Measurements from ENCODE around the gene THOC6. TPM values are rescaled to one million over a fixed set of nuclear protein-coding genes. Genes with fewer than 3 reads are reported as not detected.
A peak's percentile ranks its signal among the peaks of the same experiment; 100 is the strongest.
"Not testable (repeated sequence)": the region's sequence is repeated elsewhere in the genome, so short reads cannot be mapped to it uniquely, and the experiment has no call there.

Gene THOC6
- total RNA-seq, 2 experiments from 2014 or later: 49.5 to 58.4 TPM

- Mint-ChIP-seq H3K9me3 (no peaks in the 10 kb centered on the region), H3K27me3 (no peaks in the 10 kb centered on the region), H3K4me3 (peak overlapping the region; percentile 100), H3K4me1 (peaks cover 60% of the 10 kb centered on the region), H3K36me3 (ENCODE audit: low read depth) (peaks cover 52% of the 10 kb centered on the region), H3K27ac (peak overlapping the region; percentile 97)
- DNase-seq: no peak
- CTCF ChIA-PET: interaction anchor here (0.6 to 11.0 kb wide), 15 partner anchors 9 to 64 kb away, joined by 3 to 72 read pairs (median 4); no protein-coding TSS in a partner anchor
- POLR2A ChIA-PET: interaction anchor here (0.7 to 2.7 kb wide), 6 partner anchors 9 to 68 kb away, joined by 3 to 21 read pairs (median 5); no protein-coding TSS in a partner anchor
These were observed 42.1 kb downstream of the THOC6 start for GRCh38 chr16:3065742-3066439.

GRCh38 chr16:3066440-3066748 lies 42.6 kb downstream of the THOC6 start:
- Mint-ChIP-seq H3K36me3 (ENCODE audit: low read depth) (peaks cover 52% of the 10 kb centered on the region), H3K4me1 (peaks cover 65% of the 10 kb centered on the region), H3K9me3 (no peaks in the 10 kb centered on the region), H3K4me3 (peak overlapping the region; percentile 100), H3K27ac (peak overlapping the region; percentile 97), H3K27me3 (no peaks in the 10 kb centered on the region)
- ChIA-PET CTCF (interaction anchor here (0.8 to 11.0 kb wide), 10 partner anchors 7 to 63 kb away, joined by 3 to 72 read pairs (median 4); no protein-coding TSS in a partner anchor), POLR2A (interaction anchor here (2.7 kb wide), 1 partner anchor 9 kb away, joined by 21 read pairs; no protein-coding TSS in a partner anchor)
- DNase-seq: no peak

DNA sequence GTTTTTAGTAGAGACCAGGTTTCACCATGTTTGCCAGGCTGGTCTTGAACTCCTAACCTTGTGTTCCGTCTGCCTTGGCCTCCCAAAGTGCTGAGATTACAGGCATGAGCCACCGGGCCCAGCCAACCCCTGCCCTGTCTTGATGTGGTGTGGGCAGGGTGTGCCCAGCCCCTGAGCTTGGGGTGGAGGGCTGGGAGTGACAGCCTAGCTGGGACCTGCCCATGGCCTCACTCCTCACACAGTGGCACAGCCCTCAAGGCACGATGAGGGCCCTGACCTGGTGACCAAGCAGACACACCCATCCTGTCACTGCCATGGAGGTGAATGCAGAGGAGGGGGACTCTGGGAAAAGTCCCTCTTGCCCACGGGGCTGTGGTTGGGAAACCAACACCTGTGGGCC lies 44.7 kb downstream of the THOC6 start:
- peaks cover 52% of the 10 kb centered on the region for H3K36me3 Mint-ChIP-seq (ENCODE audit: low read depth)
- H3K27me3 Mint-ChIP-seq: no peaks in the 10 kb centered on the region
- H3K9me3 Mint-ChIP-seq: no peaks in the 10 kb centered on the region
- CTCF ChIA-PET: interaction anchor here (0.7 to 11.0 kb wide), 4 partner anchors 9 to 82 kb away, joined by 3 to 72 read pairs (median 12); no protein-coding TSS in a partner anchor
- POLR2A ChIA-PET: no interaction called here
- H3K27ac Mint-ChIP-seq: peak overlapping the region; percentile 98
- peak overlapping the region; percentile 100 for H3K4me3 Mint-ChIP-seq
- peak; percentile 60 for DNase-seq
- peaks cover 64% of the 10 kb centered on the region for H3K4me1 Mint-ChIP-seq

DNA sequence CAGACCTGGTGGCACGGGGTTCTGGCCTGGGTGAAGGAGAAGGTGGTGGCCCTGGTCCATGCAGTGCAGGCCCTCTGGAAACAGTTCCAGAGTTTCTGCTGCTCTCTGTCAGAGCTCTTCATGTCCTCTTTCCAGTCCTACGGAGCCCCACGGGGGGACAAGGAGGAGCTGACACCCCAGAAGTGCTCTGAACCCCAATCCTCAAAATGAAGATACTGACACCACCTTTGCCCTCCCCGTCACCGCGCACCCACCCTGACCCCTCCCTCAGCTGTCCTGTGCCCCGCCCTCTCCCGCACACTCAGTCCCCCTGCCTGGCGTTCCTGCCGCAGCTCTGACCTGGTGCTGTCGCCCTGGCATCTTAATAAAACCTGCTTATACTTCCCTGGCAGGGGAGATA lies 45.3 kb downstream of the THOC6 start:
- Mint-ChIP-seq H3K36me3 (ENCODE audit: low read depth) (peaks cover 54% of the 10 kb centered on the region), H3K4me3 (peak overlapping the region; percentile 100), H3K4me1 (peaks cover 65% of the 10 kb centered on the region), H3K27ac (peak overlapping the region; percentile 94)
- CTCF ChIA-PET: interaction anchor here (0.7 to 5.0 kb wide), 3 partner anchors 10 to 82 kb away, joined by 3 to 22 read pairs (median 3); no protein-coding TSS in a partner anchor
- POLR2A ChIA-PET, DNase-seq, H3K27me3 Mint-ChIP-seq, H3K9me3 Mint-ChIP-seq: not testable (repeated sequence)

GRCh38 chr16:3070608-3071111 lies 46.8 kb downstream of the THOC6 start:
- Mint-ChIP-seq H3K27ac (peak overlapping the region; percentile 94), H3K4me1 (peaks cover 67% of the 10 kb centered on the region), H3K4me3 (peak overlapping the region; percentile 8), H3K9me3 (no peaks in the 10 kb centered on the region), H3K36me3 (ENCODE audit: low read depth) (peaks cover 55% of the 10 kb centered on the region), H3K27me3 (no peaks in the 10 kb centered on the region)
- ChIA-PET CTCF (interaction anchor here (0.7 to 5.0 kb wide), 8 partner anchors 7 to 59 kb away, joined by 3 to 22 read pairs (median 6); no protein-coding TSS in a partner anchor), POLR2A (interaction anchor here (0.7 to 1.0 kb wide), 3 partner anchors 26 to 59 kb away, joined by 3 read pairs; no protein-coding TSS in a partner anchor)
- no peak for DNase-seq

GRCh38 chr16:3071655-3072054 lies 47.8 kb downstream of the THOC6 start:
- POLR2A ChIA-PET: interaction anchor here (1.0 kb wide), 2 partner anchors 25 to 58 kb away, joined by 3 read pairs; no protein-coding TSS in a partner anchor
- Mint-ChIP-seq H3K36me3 (ENCODE audit: low read depth) (peaks cover 45% of the 10 kb centered on the region), H3K9me3 (no peaks in the 10 kb centered on the region), H3K4me3 (peak overlapping the region; percentile 35), H3K27me3 (no peaks in the 10 kb centered on the region), H3K27ac (peak overlapping the region; percentile 94), H3K4me1 (peaks cover 77% of the 10 kb centered on the region)
- no peak for DNase-seq
- CTCF ChIA-PET: interaction anchor here (1.4 to 5.0 kb wide), 5 partner anchors 8 to 58 kb away, joined by 3 to 22 read pairs (median 9); no protein-coding TSS in a partner anchor

DNA sequence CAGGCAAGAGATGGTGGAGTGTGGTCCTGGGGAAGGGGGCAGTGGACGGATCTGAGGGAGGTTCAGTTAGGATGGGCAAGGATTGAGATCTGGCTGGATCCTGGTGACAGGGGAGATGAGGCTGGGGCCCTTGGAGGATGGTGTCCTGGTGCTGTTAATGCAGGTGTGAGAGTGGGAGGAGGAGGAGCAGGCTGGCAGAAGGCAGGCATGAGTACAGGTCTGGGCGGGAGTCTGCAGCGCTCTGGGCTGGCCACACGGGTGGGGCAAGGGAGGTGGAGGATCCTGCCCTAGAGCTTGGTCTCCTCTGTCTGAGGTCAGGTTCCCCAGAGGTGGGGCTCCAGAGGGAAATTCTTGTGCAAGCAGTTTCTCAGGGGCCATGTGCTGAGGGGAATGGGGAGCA lies 48.3 kb downstream of the THOC6 start:
- Mint-ChIP-seq H3K4me1 (peaks cover 82% of the 10 kb centered on the region), H3K4me3 (peak overlapping the region; percentile 35), H3K27ac (peak overlapping the region; percentile 94), H3K36me3 (ENCODE audit: low read depth) (peaks cover 45% of the 10 kb centered on the region)
- POLR2A ChIA-PET, H3K9me3 Mint-ChIP-seq, H3K27me3 Mint-ChIP-seq: not testable (repeated sequence)
- DNase-seq: peak; percentile 29
- CTCF ChIA-PET: interaction anchor here (1.4 to 2.7 kb wide), 3 partner anchors 9 to 58 kb away, joined by 3 to 9 read pairs (median 9); no protein-coding TSS in a partner anchor

DNA sequence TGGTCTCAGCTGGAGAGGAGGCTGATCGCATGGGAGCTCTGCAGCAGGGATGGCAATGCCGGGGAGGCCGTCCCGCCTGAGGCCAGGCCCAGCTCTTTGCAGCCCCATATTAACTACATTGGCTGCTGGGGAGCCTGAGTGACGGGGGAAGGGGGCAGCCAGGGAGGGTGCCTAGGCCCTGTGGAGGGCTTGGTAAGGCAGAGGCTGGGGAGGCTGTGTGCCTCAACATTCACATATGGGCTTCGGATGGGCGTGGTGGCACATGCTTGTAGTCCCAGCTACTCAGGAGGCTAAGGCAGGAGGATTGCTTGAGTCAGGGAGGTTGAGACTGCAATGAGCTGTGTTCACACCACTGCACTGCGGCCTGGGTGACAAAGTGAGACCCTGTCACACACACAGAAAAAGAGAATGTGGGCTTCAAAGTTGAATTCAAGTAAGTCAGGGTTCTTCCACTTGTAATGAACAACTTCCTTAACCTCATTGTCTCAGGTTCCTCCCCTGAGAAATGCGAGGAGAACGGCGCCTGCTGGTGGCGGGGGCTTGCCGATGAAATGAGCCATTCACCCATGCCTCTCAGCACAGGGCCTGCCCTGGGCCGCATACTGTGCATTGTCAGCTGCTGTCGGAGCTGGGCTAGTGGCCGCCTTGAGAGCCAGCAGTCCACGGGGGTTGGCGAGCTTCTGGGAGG lies 48.9 kb downstream of the THOC6 start:
- peak overlapping the region; percentile 84 for H3K4me3 Mint-ChIP-seq
- POLR2A ChIA-PET: not testable (repeated sequence)
- CTCF ChIA-PET: interaction anchor here (0.5 to 5.8 kb wide), 4 partner anchors 39 to 57 kb away, joined by 3 to 31 read pairs (median 9); no protein-coding TSS in a partner anchor

DNA sequence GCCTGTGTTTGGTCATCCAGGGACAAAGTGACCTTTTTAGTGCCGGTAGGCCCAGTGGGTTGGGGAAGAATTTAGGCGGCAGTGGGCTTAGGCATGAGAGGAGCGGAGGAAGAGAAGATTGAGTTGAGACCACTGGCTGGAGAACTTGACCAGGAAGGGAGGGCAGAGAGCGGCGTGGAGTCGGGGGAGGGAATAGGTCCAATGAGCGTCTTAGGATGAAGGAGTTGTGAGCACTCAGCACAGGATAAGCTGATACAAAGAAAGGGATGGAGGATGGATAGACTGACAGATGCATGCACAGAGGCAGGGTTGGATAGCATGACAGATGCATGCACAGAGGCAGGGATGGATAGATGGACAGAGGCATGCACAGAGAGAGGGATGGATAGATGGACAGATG lies 49.6 kb downstream of the THOC6 start:
- H3K27ac Mint-ChIP-seq: peak overlapping the region; percentile 98
- no peaks in the 10 kb centered on the region for H3K27me3 Mint-ChIP-seq
- peaks cover 6% of the 10 kb centered on the region for H3K9me3 Mint-ChIP-seq

More for the DNA sequence above, 48.9 kb downstream of the THOC6 start:
- not testable (repeated sequence) for H3K27me3 Mint-ChIP-seq, H3K9me3 Mint-ChIP-seq
- Mint-ChIP-seq H3K4me1 (peaks cover 87% of the 10 kb centered on the region), H3K27ac (peak overlapping the region; percentile 98), H3K36me3 (ENCODE audit: low read depth) (peaks cover 43% of the 10 kb centered on the region)
- peak; percentile 68 for DNase-seq

DNA sequence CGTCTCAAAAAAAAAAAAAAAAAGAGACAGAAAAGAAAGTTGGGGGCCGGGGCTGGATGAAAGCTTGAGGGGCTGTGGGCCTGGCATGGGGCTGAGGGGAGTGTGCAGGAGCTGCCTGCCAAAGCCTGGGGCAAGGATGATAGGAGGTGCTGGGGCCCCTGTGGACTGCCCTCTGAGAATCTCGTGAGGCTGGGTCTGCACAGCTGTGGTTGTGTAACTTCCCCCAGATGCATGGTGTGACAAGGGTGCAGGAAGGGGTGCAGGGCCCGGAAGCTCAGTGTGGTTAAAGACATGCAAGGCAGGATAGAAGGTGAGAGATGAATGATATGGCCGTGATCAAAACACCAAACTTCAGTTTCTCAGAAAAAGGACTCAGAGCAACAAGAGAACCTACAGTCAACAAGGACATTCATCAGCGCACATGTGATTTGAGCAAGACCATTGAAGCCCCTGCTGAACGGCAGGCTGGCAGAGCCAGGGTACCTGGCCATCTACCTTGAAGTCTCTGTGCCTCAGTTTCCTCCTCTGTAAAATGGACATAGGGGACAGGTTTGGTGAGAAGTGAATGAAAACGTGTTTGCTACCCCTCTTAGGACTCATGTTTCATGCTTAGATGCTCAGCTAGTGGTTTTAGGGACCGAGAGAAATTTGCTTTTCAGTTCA lies 51.2 kb downstream of the THOC6 start:
- peak; percentile 94 for DNase-seq
- peak overlapping the region; percentile 98 for H3K27ac Mint-ChIP-seq
- no peaks in the 10 kb centered on the region for H3K27me3 Mint-ChIP-seq
- POLR2A ChIA-PET: interaction anchor here (0.5 to 2.8 kb wide), 7 partner anchors 9 to 55 kb away, joined by 3 to 21 read pairs (median 3); partner anchors contain the start of gene IL32
- peaks cover 91% of the 10 kb centered on the region for H3K4me1 Mint-ChIP-seq
- peaks cover 41% of the 10 kb centered on the region for H3K36me3 Mint-ChIP-seq (ENCODE audit: low read depth)
- H3K4me3 Mint-ChIP-seq: peak overlapping the region; percentile 84
- peaks cover 13% of the 10 kb centered on the region for H3K9me3 Mint-ChIP-seq
- CTCF ChIA-PET: interaction anchor here (0.6 to 5.8 kb wide), 14 partner anchors 9 to 148 kb away, joined by 3 to 31 read pairs (median 4); partner anchors contain the start of gene IL32

More for the DNA sequence above, 49.6 kb downstream of the THOC6 start:
- H3K4me3 Mint-ChIP-seq: peak overlapping the region; percentile 84
- peaks cover 91% of the 10 kb centered on the region for H3K4me1 Mint-ChIP-seq
- DNase-seq: no peak
- ChIA-PET POLR2A (no interaction called here), CTCF (interaction anchor here (0.5 to 5.8 kb wide), 2 partner anchors 38 to 56 kb away, joined by 3 to 31 read pairs; no protein-coding TSS in a partner anchor)
- H3K36me3 Mint-ChIP-seq (ENCODE audit: low read depth): peaks cover 43% of the 10 kb centered on the region

- ChIA-PET CTCF (interaction anchor here (1.0 to 5.8 kb wide), 13 partner anchors 10 to 83 kb away, joined by 3 to 31 read pairs (median 5); partner anchors contain the start of gene IL32), POLR2A (interaction anchor here (0.8 to 2.8 kb wide), 5 partner anchors 10 to 54 kb away, joined by 3 to 21 read pairs (median 3); partner anchors contain the start of gene IL32)
- H3K27ac Mint-ChIP-seq: peak overlapping the region; percentile 98
- H3K9me3 Mint-ChIP-seq: peaks cover 14% of the 10 kb centered on the region
- peaks cover 87% of the 10 kb centered on the region for H3K4me1 Mint-ChIP-seq
- H3K36me3 Mint-ChIP-seq (ENCODE audit: low read depth): peaks cover 38% of the 10 kb centered on the region
- peak overlapping the region; percentile 84 for H3K4me3 Mint-ChIP-seq
- no peaks in the 10 kb centered on the region for H3K27me3 Mint-ChIP-seq
- DNase-seq: no peak
These were observed 51.7 kb downstream of the THOC6 start for GRCh38 chr16:3075523-3075915.
